ENCODE results near the gene TMEM61.

DNA sequence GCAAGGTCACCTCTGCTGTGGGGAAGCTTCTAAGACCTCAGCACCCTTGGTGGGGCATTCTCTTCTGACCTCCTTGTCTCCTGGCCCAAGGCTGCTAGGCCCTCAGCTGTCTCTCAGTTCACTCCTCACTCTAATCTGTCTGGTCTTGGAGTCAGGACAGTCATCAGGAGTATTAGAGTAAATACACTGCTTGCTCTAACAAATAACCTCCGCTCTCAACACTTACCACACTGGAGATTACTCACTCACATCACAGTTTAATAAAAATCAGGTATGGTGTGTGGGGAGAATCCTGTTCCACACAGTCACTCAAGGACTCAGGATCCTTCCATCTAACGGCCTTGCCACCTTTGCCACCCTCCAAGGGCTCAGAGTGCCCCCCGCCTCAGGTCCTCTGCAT lies 26.6 kb upstream of the TMEM61 start:
- TF ChIP-seq, protein P1, sequence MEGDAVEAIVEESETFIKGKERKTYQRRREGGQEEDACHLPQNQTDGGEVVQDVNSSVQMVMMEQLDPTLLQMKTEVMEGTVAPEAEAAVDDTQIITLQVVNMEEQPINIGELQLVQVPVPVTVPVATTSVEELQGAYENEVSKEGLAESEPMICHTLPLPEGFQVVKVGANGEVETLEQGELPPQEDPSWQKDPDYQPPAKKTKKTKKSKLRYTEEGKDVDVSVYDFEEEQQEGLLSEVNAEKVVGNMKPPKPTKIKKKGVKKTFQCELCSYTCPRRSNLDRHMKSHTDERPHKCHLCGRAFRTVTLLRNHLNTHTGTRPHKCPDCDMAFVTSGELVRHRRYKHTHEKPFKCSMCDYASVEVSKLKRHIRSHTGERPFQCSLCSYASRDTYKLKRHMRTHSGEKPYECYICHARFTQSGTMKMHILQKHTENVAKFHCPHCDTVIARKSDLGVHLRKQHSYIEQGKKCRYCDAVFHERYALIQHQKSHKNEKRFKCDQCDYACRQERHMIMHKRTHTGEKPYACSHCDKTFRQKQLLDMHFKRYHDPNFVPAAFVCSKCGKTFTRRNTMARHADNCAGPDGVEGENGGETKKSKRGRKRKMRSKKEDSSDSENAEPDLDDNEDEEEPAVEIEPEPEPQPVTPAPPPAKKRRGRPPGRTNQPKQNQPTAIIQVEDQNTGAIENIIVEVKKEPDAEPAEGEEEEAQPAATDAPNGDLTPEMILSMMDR (conservative IDR thresholded peaks at IDR 0.05; ENCODE audit: low read length): no peak
- no peak for TF ChIP-seq EZH2phosphoT487 (IDR thresholded peaks at IDR 0.05; ENCODE audit: borderline replicate concordance)
